GM12892 (cell line): Measurements from ENCODE around the gene PHLPP2. TPM values are rescaled to one million over a fixed set of nuclear protein-coding genes. Genes with fewer than 3 reads are reported as not detected.

Source experiments
- DNase-seq: peaks from one replicate; pipeline ENCODE4 v3.0.0; 2011; ENCODE audit not compliant: insufficient read length
- FAIRE-seq: peaks from 2 replicates; lab custom pipeline; 2011; peaks lifted over from hg19 to GRCh38; lab: Jason Lieb, UNC
- POLR2A ChIP-seq: IDR thresholded peaks from 2 replicates; pipeline ENCODE4 v1.6.1; 2011; ENCODE audit warnings: low read depth, low read length, control low read depth
- POLR2AphosphoS5 ChIP-seq: IDR thresholded peaks from 2 replicates; pipeline ENCODE4 v1.6.1; 2011; ENCODE audit warnings: low read depth, low read length, control low read depth
- TAF1 ChIP-seq: IDR thresholded peaks from 2 replicates; pipeline ENCODE4 v1.6.1; 2011; ENCODE audit warnings: low read depth, mild to moderate bottlenecking, control low read depth, low read length, borderline replicate concordance
- polyA plus RNA-seq: library from polyadenylated mRNA; unstranded; fragments of >200 nt; gene quantifications from one replicate; pipeline ENCODE4 v1.2.1, GENCODE V29; 2012; ENCODE audit warnings: missing spikeins, inconsistent platforms; ENCODE audit not compliant: missing spikeins

The PHLPP2 gene, protein sequence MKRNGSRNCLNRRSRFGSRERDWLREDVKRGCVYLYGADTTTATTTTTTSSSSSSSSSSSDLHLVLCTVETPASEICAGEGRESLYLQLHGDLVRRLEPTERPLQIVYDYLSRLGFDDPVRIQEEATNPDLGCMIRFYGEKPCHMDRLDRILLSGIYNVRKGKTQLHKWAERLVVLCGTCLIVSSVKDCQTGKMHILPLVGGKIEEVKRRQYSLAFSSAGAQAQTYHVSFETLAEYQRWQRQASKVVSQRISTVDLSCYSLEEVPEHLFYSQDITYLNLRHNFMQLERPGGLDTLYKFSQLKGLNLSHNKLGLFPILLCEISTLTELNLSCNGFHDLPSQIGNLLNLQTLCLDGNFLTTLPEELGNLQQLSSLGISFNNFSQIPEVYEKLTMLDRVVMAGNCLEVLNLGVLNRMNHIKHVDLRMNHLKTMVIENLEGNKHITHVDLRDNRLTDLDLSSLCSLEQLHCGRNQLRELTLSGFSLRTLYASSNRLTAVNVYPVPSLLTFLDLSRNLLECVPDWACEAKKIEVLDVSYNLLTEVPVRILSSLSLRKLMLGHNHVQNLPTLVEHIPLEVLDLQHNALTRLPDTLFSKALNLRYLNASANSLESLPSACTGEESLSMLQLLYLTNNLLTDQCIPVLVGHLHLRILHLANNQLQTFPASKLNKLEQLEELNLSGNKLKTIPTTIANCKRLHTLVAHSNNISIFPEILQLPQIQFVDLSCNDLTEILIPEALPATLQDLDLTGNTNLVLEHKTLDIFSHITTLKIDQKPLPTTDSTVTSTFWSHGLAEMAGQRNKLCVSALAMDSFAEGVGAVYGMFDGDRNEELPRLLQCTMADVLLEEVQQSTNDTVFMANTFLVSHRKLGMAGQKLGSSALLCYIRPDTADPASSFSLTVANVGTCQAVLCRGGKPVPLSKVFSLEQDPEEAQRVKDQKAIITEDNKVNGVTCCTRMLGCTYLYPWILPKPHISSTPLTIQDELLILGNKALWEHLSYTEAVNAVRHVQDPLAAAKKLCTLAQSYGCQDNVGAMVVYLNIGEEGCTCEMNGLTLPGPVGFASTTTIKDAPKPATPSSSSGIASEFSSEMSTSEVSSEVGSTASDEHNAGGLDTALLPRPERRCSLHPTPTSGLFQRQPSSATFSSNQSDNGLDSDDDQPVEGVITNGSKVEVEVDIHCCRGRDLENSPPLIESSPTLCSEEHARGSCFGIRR (N-terminal part only)
- 4.6 TPM for polyA plus RNA-seq

DNA sequence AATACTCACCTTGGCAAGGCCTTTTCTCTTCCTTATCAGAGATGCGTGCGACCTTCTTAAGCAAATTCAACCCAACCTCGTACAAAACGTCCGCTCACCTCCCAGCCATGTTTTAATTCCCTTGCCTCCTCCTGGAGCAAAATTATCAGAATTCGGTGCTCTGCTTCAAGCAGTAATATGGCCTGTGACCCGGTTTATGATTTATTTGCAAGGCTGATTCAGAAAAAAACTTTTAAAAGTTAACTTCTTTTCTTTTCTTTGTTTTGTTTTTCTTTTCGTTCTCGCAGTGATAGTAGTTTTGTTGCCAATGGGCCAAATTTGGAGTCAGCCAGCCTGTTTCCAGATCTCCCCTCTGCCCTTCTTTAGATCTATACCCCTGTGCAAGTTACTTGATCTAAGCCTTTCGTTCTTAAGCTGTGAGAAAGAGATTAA, at the start of gene PHLPP2:
PHLPP2 (minus strand) TSS at position 382 of the 432 bp plus-strand sequence. CDS start 9,906 bp downstream, outside the sequence.
- FAIRE-seq = no peak
- no peak for DNase-seq
- no peak for TF ChIP-seq POLR2A
- TF ChIP-seq POLR2AphosphoS5 = no peak
- no peak for TF ChIP-seq TAF1

DNA sequence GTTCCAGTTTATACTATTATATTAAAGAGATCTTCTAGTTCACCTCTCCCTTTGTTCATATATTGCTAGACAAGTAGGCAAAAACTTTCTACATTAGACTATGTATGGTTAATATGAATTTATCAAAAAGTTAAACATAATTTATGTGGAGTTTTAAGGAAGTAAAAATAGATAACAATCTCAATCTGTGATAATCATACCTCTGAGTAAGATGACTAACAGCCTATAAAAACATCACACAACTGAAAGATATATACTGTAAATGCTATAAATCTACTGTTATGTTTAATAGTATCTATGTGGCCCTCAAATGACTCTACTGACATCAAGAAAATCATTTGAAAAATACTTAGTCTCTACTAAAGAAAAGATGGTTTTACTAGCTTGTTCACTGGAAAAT, 47.1 kb upstream of the PHLPP2 start:
- DNase-seq = no peak
- no peak for TF ChIP-seq POLR2A
- TF ChIP-seq POLR2AphosphoS5 = no peak
- no peak for TF ChIP-seq TAF1
- no peak for FAIRE-seq

DNA sequence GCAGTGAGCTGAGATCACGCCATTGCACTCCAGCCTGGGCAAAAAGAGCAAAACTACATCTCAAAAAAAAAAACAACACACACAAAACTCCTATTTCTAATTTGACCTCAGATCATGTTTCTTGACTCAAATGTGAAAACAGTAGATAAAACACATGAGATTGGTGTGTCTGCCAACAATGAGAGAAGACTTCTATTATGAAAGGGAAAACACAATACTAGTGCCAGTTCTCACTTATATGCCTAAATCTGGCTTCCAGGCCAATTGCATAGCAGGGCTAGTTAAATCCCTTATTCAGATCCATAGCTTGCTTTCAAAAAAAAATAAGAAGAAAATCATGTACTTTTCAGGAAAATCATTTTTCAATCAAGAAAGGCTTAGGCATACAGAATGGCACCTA, 44.7 kb upstream of the PHLPP2 start:
- no peak for TF ChIP-seq POLR2AphosphoS5
- no peak for TF ChIP-seq TAF1
- no peak for TF ChIP-seq POLR2A
- FAIRE-seq (no peak), DNase-seq (no peak)

DNA sequence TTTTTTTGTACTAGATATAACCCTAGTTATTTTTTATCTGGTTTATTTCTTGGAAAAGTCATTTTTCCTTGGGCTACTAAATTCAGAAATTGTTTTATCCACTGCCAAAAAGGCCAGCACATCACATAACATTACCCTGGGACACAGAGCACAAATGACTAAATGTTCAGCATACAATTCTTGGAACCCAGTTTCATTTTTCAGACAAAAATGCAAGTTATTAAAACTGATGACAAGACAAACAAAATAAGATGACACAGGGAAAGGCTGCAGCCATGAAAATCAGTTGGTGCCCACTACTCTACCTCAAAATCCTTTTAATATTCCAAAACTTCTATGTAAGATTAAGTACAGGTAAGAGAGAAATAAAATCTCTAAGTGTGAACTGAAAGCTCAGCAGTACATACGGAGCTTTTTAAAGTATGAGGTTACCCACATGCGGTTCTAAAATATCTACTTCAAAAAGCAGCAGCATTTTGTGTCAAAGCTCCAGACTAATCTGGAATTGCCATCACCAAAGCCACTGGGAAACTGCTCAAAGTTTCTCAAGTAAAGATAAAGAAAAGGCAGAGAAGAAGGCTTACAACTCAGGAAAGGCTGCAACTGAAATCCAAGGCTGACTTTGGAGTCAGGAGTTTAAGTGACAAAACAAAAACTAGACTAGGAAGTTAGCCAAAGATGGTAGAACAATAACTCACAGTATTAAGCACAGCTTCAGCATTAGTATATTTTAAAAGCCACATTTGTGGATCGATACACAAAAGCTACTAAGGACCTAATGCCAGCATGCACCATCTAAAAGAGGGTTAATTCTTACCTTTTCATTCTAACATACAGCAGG, 42.8 kb upstream of the PHLPP2 start:
- DNase-seq (no peak), FAIRE-seq (no peak)
- TF ChIP-seq POLR2A = no peak

DNA sequence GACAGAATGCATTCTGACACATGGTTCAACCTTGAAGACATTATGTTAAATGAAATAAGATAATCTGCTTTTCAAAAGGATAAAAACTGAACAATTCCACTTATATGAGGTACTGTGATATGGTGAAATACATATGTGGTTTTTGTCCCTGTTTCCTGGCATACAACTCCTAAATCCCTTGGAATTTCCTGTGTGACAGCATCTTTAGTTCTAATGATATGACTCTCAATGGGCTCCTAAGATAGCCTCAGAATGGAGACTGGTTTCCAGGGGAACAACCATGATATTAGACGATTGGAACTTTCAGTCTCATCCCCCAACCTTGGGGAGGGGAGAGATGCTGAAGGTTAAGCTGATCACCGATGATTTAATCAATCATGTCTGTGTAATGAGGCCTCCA, 37.7 kb upstream of the PHLPP2 start:
- FAIRE-seq (no peak), DNase-seq (no peak)
- TF ChIP-seq TAF1 = no peak
- no peak for TF ChIP-seq POLR2A
- no peak for TF ChIP-seq POLR2AphosphoS5

DNA sequence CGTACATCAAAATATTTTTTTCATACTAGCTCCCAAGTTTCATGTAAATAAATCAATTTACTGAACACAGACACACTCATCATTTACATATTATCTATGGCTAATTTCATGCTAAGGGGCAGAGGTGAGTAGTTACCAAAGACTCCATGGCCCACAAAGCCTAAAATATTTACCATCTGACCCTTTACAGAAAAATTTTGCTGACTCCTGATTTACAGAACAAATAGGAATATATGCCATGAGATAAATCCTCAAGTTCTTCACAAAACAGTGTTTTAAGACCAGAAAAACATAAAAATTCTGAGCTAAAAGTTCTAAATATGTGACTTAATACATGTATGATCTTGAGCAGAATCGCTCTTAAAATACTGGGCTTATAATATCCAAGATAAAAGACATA, 36.6 kb upstream of the PHLPP2 start:
- no peak for FAIRE-seq

DNA sequence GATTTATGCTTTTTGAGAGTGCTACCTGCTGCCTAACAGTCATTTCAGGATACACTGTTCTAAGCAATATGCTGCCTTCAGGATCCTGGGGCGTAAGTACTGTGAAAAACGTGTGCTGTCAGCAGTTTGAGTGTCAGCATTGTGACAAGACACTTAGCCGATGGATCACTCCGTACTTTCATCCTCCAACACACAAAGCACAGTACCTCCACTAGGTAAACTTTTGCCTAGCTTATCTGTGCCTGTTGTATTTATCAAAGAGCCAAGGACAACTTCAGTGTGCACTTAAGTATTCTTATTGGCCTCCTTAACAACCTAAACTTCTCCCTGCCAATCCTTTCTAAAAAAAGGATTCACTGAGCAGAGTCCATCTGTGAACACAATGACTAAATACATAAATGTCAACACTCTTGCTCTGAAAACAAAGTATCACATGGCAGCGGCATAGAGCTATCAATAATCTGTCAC, 33.8 kb upstream of the PHLPP2 start:
- no peak for DNase-seq
- peak; percentile 38 for FAIRE-seq

More for the DNA sequence above, 36.6 kb upstream of the PHLPP2 start:
- TF ChIP-seq POLR2A (no peak), TAF1 (no peak)
- no peak for DNase-seq

DNA sequence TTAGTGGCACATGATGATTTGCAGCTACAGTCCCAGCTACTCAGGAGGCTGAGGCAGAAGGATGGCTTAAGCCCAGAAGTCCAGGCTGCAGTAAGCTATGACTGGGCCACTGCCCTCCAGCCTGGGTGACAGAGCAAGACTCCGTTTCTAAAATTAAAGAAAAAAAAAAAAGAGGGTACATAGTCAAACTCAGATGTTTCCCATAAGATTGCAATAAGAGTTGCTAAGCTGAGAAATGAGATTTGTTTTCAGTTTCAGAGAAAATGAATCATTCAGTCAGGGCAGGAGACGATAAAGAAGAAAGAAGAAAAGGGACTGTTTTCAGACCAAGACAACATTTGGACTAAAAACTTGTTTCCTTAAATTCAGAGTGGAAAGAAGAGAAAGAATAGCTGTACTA, 30.2 kb upstream of the PHLPP2 start:
- TF ChIP-seq POLR2A = no peak
- no peak for TF ChIP-seq TAF1
- no peak for TF ChIP-seq POLR2AphosphoS5
- no peak for FAIRE-seq
- DNase-seq = no peak

More for the DNA sequence above, 33.8 kb upstream of the PHLPP2 start:
- TF ChIP-seq POLR2AphosphoS5 = no peak
- TF ChIP-seq POLR2A = no peak
- no peak for TF ChIP-seq TAF1

DNA sequence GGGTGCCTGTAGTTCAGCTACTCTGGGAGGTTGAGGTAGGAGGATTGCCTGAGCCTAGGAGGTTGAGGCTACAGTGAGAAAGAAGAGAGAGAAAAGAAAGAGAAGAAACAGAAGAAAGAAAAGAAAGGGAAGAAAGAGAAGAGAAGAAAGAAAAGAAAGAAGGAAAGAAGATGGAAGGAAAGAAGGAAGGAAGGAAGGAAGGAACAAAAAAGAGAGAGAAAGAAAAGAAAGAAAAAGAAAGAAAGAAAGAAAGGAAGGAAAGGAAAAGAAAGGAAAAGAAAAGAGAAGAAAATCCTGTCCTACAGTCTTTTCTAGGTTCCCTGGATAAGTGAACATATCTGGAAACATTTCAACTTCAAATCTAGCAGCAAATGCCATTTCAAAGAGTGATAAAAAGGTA, 29.6 kb upstream of the PHLPP2 start:
- no peak for DNase-seq
- FAIRE-seq = no peak
- no peak for TF ChIP-seq POLR2A
- TF ChIP-seq POLR2AphosphoS5 = no peak
- no peak for TF ChIP-seq TAF1

DNA sequence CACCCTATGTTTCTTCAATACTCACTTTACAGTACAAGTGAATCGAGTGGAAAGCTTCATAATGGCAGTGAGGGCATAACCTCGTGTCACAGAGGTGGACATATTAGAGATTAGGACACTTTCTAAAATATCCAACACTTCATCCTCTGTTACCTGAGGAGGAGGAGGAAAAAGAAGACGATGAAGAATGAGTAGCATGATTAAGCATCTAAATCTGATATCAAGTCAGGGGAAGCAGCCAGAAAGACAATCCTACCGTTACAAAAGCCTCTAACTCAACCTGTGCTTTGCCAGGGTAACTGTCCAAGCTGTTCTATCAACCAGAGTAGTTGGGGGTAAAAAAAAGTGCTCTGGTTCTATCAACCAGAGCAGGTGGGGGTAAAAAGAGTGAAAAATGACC, 23.7 kb upstream of the PHLPP2 start:
- DNase-seq (no peak), FAIRE-seq (no peak)
- TF ChIP-seq POLR2AphosphoS5 (no peak), TAF1 (no peak), POLR2A (no peak)
